Stimulated activated memory B cell treated with anti-CD40 and anti-IgM and Interleukin-4, amounts not matched to agents 10 μg/mL and 1 μg/mL and 100 μg/mL, for 72 hours (primary cell): ENCODE data around the gene SFSWAP.

Source experiments
- ATAC-seq: fragments of 150-1000 bp; cut with Tn5 transposase; 2 replicates; pipeline ENCODE4 v1.10.0; 2021
- H3K27ac Mint-ChIP-seq: one replicate; pipeline ENCODE4 v1.8.0; 2022; ENCODE audit warnings: mild to moderate bottlenecking, mixed read lengths
- H3K27me3 Mint-ChIP-seq: one replicate; pipeline ENCODE4 v1.8.0; 2022; ENCODE audit warnings: mixed read lengths
- H3K36me3 Mint-ChIP-seq: one replicate; pipeline ENCODE4 v1.8.0; 2022; ENCODE audit warnings: mixed read lengths
- H3K4me1 Mint-ChIP-seq: one replicate; pipeline ENCODE4 v1.8.0; 2022; ENCODE audit warnings: mixed read lengths
- H3K4me3 Mint-ChIP-seq: one replicate; pipeline ENCODE4 v1.8.0; 2022; ENCODE audit warnings: mild to moderate bottlenecking, moderate library complexity, mixed read lengths
- H3K9me3 Mint-ChIP-seq: one replicate; pipeline ENCODE4 v1.8.0; 2022; ENCODE audit warnings: mixed read lengths

The SFSWAP gene

GRCh38 chr12:131827961-131828534 is 117.2 kb downstream of the SFSWAP start, which contains the start of gene MMP17:
Gene MMP17 (plus strand): TSS chr12:131828393. CDS start chr12:131828495, 102 bp downstream.
- H3K27ac Mint-ChIP-seq, result peak within 1 kb of the TSS; percentile 53
- H3K4me1 Mint-ChIP-seq, result peaks cover 22% of the 10 kb centered on the region
- peaks cover 46% of the 10 kb centered on the region for H3K27me3 Mint-ChIP-seq
- ATAC-seq, result peak; percentile 63
- H3K4me3 Mint-ChIP-seq, result peak within 1 kb of the TSS; percentile 75
- no peaks in the 10 kb centered on the region for H3K36me3 Mint-ChIP-seq
- H3K9me3 Mint-ChIP-seq, result no peaks in the 10 kb centered on the region

- Mint-ChIP-seq H3K9me3 (no peaks in the 10 kb centered on the region), H3K4me3 (peak overlapping the region; percentile 75), H3K36me3 (no peaks in the 10 kb centered on the region), H3K27ac (peak overlapping the region; percentile 53), H3K27me3 (peaks cover 54% of the 10 kb centered on the region), H3K4me1 (peaks cover 22% of the 10 kb centered on the region)
- peak; percentile 47 for ATAC-seq
Measured at GRCh38 chr12:131828671-131829355, 117.9 kb downstream of the SFSWAP start.

DNA sequence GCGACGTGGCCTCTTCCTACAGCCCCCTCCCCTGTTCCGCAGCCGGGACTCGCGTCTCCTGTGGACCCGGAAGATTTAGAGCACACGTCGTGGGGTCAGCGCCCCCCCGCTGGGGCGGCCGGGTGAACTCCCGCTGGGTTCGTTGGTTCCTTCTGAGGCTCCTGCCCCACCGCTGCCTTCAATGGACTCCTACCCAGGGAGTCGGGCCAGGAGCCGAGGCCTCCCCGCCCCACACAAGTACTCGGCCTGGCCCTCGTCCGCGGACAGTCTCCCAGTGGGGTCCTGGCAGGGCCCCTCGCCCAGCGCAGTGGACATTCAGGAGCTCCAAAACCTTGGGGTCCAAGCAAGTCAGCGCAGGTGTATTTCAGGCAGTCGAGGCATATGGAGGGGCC is 118.5 kb downstream of the SFSWAP start:
- H3K4me1 Mint-ChIP-seq, result peaks cover 22% of the 10 kb centered on the region
- peak overlapping the region; percentile 53 for H3K27ac Mint-ChIP-seq
- no peak for ATAC-seq
- H3K9me3 Mint-ChIP-seq, result no peaks in the 10 kb centered on the region
- H3K4me3 Mint-ChIP-seq, result peak overlapping the region; percentile 75
- H3K36me3 Mint-ChIP-seq, result no peaks in the 10 kb centered on the region
- peaks cover 56% of the 10 kb centered on the region for H3K27me3 Mint-ChIP-seq

GRCh38 chr12:131829791-131830334 is 119.0 kb downstream of the SFSWAP start:
- H3K4me1 Mint-ChIP-seq, result peaks cover 22% of the 10 kb centered on the region
- no peaks in the 10 kb centered on the region for H3K36me3 Mint-ChIP-seq
- ATAC-seq, result peak; percentile 2
- peak overlapping the region; percentile 53 for H3K27ac Mint-ChIP-seq
- H3K9me3 Mint-ChIP-seq, result no peaks in the 10 kb centered on the region
- peak overlapping the region; percentile 75 for H3K4me3 Mint-ChIP-seq
- H3K27me3 Mint-ChIP-seq, result peaks cover 56% of the 10 kb centered on the region

GRCh38 chr12:131830335-131830913 is 119.5 kb downstream of the SFSWAP start:
- peak; percentile 61 for ATAC-seq
- H3K27ac Mint-ChIP-seq, result peak overlapping the region; percentile 60
- no peaks in the 10 kb centered on the region for H3K9me3 Mint-ChIP-seq
- peaks cover 25% of the 10 kb centered on the region for H3K4me1 Mint-ChIP-seq
- H3K4me3 Mint-ChIP-seq, result peak overlapping the region; percentile 72
- peaks cover 56% of the 10 kb centered on the region for H3K27me3 Mint-ChIP-seq
- H3K36me3 Mint-ChIP-seq, result no peaks in the 10 kb centered on the region

GRCh38 chr12:131830914-131831571 is 120.2 kb downstream of the SFSWAP start:
- Mint-ChIP-seq H3K27me3 (peaks cover 53% of the 10 kb centered on the region), H3K4me1 (peaks cover 31% of the 10 kb centered on the region), H3K4me3 (peak overlapping the region; percentile 72), H3K27ac (peak overlapping the region; percentile 60), H3K9me3 (no peaks in the 10 kb centered on the region), H3K36me3 (no peaks in the 10 kb centered on the region)
- ATAC-seq, result peak; percentile 3

DNA sequence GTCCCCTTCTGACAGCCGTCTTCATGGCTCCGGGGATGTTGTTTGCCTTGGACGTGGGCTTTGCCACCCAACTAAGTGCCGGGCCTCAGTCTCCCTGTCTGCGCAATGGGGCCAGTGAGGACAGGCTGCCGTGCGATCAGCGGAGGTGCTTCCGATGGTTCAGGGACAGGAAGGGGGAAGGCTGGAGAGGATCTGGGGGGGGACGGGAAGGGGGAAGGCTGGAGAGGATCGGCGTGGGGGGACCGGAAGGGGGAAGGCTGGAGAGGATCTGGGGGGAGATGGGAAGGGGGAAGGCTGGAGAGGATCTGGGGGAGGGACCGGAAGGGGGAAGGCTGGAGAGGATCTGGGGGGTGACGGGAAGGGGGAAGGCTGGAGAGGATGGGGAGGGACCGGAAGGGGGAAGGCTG is 120.7 kb downstream of the SFSWAP start:
- Mint-ChIP-seq H3K4me3 (no peak overlapping the region), H3K4me1 (peaks cover 30% of the 10 kb centered on the region), H3K9me3 (no peaks in the 10 kb centered on the region), H3K36me3 (no peaks in the 10 kb centered on the region), H3K27me3 (peaks cover 47% of the 10 kb centered on the region), H3K27ac (peak overlapping the region; percentile 60)
- no peak for ATAC-seq

DNA sequence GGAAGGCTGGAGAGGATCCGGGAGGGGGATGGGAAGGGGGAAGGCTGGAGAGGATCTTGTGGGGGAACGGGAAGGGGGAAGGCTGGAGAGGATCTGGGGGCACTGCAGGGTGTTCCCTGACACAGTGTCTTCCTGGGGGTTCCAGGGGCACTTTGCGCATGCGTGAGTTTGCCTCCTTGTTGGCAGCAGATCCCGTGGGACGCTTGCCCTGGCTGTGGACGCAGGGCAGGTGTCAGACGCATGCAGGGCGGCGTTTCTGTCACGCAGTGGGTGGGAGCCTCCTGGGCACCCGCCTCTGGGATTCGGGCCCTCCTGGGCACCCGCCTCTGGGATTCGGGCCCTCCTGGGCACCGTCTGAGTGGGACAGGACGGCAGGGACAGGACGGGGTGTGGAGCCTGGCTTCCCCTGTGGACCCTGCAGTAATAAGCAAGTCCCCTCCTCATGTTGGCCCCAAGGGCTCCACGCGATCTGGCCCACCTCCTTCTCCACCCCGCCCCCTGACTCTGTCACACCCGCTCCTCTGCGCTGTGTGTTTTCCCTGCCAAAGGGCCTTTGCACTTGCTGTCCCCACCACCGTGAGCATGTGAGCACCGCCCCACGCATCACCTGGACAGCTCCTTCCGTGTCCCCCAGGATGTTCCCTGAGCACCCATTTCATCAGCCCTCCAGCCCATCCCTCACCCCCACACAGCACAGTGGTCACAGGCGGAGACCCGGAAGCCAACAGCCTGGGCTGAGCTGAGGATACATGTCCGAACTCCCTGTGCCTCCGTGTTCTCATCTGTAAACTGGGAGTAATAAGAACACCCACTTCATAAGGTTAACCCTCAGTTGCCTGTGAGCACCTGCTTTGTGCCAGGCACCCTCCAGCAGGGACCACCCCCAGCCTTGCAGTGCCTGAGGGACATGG is 121.7 kb downstream of the SFSWAP start:
- Mint-ChIP-seq H3K4me1 (peaks cover 26% of the 10 kb centered on the region), H3K27me3 (peaks cover 40% of the 10 kb centered on the region), H3K27ac (no peak overlapping the region), H3K9me3 (no peaks in the 10 kb centered on the region), H3K4me3 (no peak overlapping the region), H3K36me3 (no peaks in the 10 kb centered on the region)
- no peak for ATAC-seq

- no peak for ATAC-seq
- Mint-ChIP-seq H3K27ac (no peak overlapping the region), H3K4me3 (no peak overlapping the region), H3K4me1 (peaks cover 26% of the 10 kb centered on the region), H3K9me3 (no peaks in the 10 kb centered on the region), H3K27me3 (peaks cover 40% of the 10 kb centered on the region), H3K36me3 (no peaks in the 10 kb centered on the region)
Measured at GRCh38 chr12:131833288-131833895, 122.5 kb downstream of the SFSWAP start.

DNA sequence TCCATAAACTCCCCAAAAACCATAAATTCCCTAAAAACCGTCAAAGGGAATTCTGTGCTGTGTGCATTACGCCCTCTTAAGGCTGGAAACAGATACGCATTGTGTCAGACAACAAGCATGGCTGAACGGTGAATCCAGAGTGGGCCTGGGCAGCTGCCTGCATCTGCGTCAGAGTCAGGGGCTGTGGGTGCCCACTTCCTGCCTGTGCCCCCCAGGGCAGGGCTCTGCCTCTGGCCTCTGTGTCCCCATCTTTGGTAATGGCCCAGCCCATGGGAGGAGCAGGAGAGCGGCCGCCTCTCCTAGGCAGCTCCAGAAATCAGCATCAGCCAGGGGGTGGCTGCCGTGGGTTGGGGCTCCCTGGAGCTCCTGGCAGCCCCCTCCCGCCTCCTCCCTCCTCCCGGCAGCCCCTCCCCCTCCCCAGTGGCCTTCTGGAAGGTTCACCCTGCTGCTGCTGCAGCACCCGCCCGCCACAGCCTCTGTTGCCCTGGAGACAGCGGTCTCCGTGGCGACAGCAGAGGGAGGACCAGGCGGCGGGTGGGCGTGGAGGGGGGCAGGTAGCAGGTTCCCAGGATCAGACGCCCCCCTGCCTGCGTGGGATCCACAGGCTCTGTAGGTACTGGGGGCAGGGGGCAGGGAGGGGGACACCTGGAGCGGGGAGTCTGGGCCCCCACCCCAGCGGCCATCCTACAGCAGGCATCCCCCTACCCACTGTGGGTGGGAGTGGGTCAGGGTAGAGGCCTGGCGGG is 123.2 kb downstream of the SFSWAP start:
- H3K4me3 Mint-ChIP-seq, result no peak overlapping the region
- H3K4me1 Mint-ChIP-seq, result peaks cover 25% of the 10 kb centered on the region
- no peaks in the 10 kb centered on the region for H3K36me3 Mint-ChIP-seq
- H3K27ac Mint-ChIP-seq, result no peak overlapping the region
- peaks cover 38% of the 10 kb centered on the region for H3K27me3 Mint-ChIP-seq
- peak; percentile 14 for ATAC-seq
- no peaks in the 10 kb centered on the region for H3K9me3 Mint-ChIP-seq

GRCh38 chr12:131834798-131835615 is 124.1 kb downstream of the SFSWAP start:
- no peak overlapping the region for H3K4me3 Mint-ChIP-seq
- no peaks in the 10 kb centered on the region for H3K9me3 Mint-ChIP-seq
- H3K27me3 Mint-ChIP-seq, result peaks cover 30% of the 10 kb centered on the region
- no peak for ATAC-seq
- H3K27ac Mint-ChIP-seq, result no peak overlapping the region
- no peaks in the 10 kb centered on the region for H3K36me3 Mint-ChIP-seq
- peaks cover 18% of the 10 kb centered on the region for H3K4me1 Mint-ChIP-seq

DNA sequence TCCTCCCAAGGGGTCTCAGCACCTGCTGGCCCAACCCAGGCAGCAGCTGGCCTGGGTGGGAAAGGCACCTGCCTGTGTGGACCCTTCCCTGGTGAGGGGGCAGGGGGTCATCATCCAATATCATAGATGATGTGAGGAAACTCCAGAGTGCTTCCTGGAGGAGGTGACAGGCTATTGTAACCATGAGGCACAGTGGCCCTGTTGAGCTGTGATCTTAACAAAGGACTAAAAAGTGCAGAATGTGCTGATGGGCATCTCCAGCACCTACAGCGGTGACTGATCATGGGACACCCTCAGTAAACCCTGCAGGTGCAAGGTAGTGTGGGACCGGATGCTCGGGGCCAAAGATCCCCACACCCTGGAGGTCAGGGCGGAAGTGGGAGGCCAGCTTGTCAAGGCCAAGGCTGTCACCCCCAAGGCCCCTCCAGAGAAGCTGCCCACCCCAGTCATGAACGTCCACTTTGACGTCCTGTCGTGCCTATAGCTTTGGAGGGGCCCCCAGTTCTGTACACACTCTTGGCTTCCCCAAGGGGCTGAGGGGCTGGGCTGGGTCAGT is 124.8 kb downstream of the SFSWAP start:
- Mint-ChIP-seq H3K4me1 (peaks cover 17% of the 10 kb centered on the region), H3K36me3 (no peaks in the 10 kb centered on the region), H3K27ac (no peak overlapping the region), H3K9me3 (no peaks in the 10 kb centered on the region), H3K4me3 (no peak overlapping the region), H3K27me3 (peaks cover 29% of the 10 kb centered on the region)
- no peak for ATAC-seq

DNA sequence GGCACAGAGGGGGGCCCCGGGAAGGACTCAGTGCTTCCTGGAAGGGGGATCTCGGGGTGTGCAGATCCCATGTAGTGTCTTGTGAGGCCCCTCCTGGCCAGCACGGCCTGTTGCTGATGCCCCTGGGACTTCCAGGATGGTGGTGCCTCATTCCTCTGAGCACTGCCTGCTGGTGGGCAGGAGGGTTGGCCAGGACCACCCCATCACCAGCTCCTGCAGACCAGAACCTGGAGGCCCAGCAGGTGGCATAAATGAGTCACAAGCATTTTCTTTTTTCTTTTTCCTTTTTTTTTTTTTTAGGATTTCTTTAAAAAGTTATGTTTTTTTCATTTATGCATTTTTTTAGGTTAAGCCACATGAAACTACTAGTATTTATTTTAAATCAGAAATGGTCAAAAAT is 125.3 kb downstream of the SFSWAP start:
- ATAC-seq, result no peak
- Mint-ChIP-seq H3K9me3 (no peaks in the 10 kb centered on the region), H3K4me3 (no peak overlapping the region), H3K36me3 (no peaks in the 10 kb centered on the region), H3K27ac (no peak overlapping the region), H3K27me3 (peaks cover 24% of the 10 kb centered on the region), H3K4me1 (peaks cover 12% of the 10 kb centered on the region)
